HepG2 (cell line): Measurements from ENCODE around the gene ZBTB4. TPM values are rescaled to one million over a fixed set of nuclear protein-coding genes. Genes with fewer than 3 reads are reported as not detected.
A peak's percentile ranks its signal among the peaks of the same experiment; 100 is the strongest.

Experiments used
- ATRX ChIP-seq: sonication (generic); formaldehyde crosslinking; IDR thresholded peaks from 2 replicates; pipeline ENCODE4 v1.4.0; 2020; ENCODE audit warnings: missing genetic modification reagents, borderline replicate concordance
- DMAP1 ChIP-seq: IDR thresholded peaks from 2 replicates; pipeline ENCODE4 v1.6.1; 2016
- DNMT3B ChIP-seq: conservative IDR thresholded peaks from 2 replicates; pipeline ENCODE4 v1.6.1; 2016; ENCODE audit warnings: missing biosample characterization, control low read depth
- EED ChIP-seq: sonication (generic); formaldehyde crosslinking; IDR thresholded peaks from 2 replicates; pipeline ENCODE4 v1.5.0; 2020; ENCODE audit warnings: mild to moderate bottlenecking, missing genetic modification reagents
- FLYWCH1 ChIP-seq: sonication (generic); formaldehyde crosslinking; IDR thresholded peaks from 2 replicates; pipeline ENCODE4 v1.8.1; 2023; ENCODE audit warnings: mild to moderate bottlenecking, missing genetic modification reagents
- GFI1 ChIP-seq: sonication (generic); formaldehyde crosslinking; IDR thresholded peaks from 2 replicates; pipeline ENCODE4 v1.5.0; 2020; ENCODE audit warnings: missing genetic modification reagents, mild to moderate bottlenecking, borderline replicate concordance
- HMG20B ChIP-seq: conservative IDR thresholded peaks from 2 replicates; pipeline ENCODE4 v1.6.1; 2016; ENCODE audit warnings: missing genetic modification reagents, missing compliant biosample characterization
- MED8 ChIP-seq: sonication (generic); formaldehyde crosslinking; IDR thresholded peaks from 2 replicates; pipeline ENCODE4 v1.8.1; 2023; ENCODE audit warnings: mild to moderate bottlenecking, missing genetic modification reagents; ENCODE audit not compliant: insufficient replicate concordance
- PHB2 ChIP-seq: fragments of 450-650 bp; IDR thresholded peaks from 2 replicates; pipeline ENCODE4 v1.6.1; 2018; ENCODE audit not compliant: partially characterized antibody
- POLR2AphosphoS5 ChIP-seq: IDR thresholded peaks from 2 replicates; pipeline ENCODE4 v1.6.1; 2012; ENCODE audit warnings: low read depth, low read length
- RBM22 ChIP-seq: fragments of 200-400 bp; formaldehyde crosslinking; optimal IDR thresholded peaks from 2 replicates; pipeline ENCODE3; 2017; ENCODE audit warnings: mild to moderate bottlenecking, low read length, moderate library complexity
- REXO4 ChIP-seq: sonication (generic); formaldehyde crosslinking; IDR thresholded peaks from 2 replicates; pipeline ENCODE4 v1.8.0; 2022; ENCODE audit warnings: missing genetic modification reagents, mild to moderate bottlenecking, borderline replicate concordance
- SKI ChIP-seq: fragments of 450-650 bp; IDR thresholded peaks from one replicate; pipeline ENCODE4 v1.6.1; 2018; ENCODE audit warnings: mild to moderate bottlenecking; ENCODE audit not compliant: partially characterized antibody
- SRSF1 ChIP-seq: fragments of 200-400 bp; formaldehyde crosslinking; optimal IDR thresholded peaks from 2 replicates; pipeline ENCODE3; 2017; ENCODE audit warnings: mild to moderate bottlenecking, low read depth, low read length, moderate library complexity
- ZNF17 ChIP-seq: sonication (generic); formaldehyde crosslinking; IDR thresholded peaks from 2 replicates; pipeline ENCODE4 v1.5.0; 2020; ENCODE audit warnings: mild to moderate bottlenecking, missing genetic modification reagents
- ZNF180 ChIP-seq: sonication (generic); formaldehyde crosslinking; IDR thresholded peaks from 2 replicates; pipeline ENCODE4 v1.4.0; 2020; ENCODE audit warnings: low read depth, missing genetic modification reagents, borderline replicate concordance
- ZNF282 ChIP-seq: fragments of 450-650 bp; IDR thresholded peaks from 2 replicates; pipeline ENCODE4 v1.6.1; 2018; ENCODE audit not compliant: partially characterized antibody
- ZNF432 ChIP-seq: sonication (generic); formaldehyde crosslinking; IDR thresholded peaks from 2 replicates; pipeline ENCODE4 v1.5.0; 2020; ENCODE audit warnings: missing genetic modification reagents, mild to moderate bottlenecking, borderline replicate concordance
- polyA plus RNA-seq, 8 experiments: library from polyadenylated mRNA; depleted of rRNA in 3 of 8; stranded (reverse) in 7 of 8; unstranded in 1 of 8; fragments of >200 nt; fragmentation: Illumina TruSeq in 4 of 8; extraction: Trizol in 4 of 8; gene quantifications; 2 replicates each; pipeline versions ENCODE4 v1.2.1 to v1.2.3, GENCODE V29; 2011 to 2016; ENCODE audit warnings: low read depth in 4 of 8, missing spikeins in 1 of 8, mixed read lengths in 1 of 8; ENCODE audit not compliant: insufficient read depth in 1 of 8
- total RNA-seq, 5 experiments: library from RNA; depleted of rRNA; stranded (reverse); fragments of >200 nt; fragmentation: Illumina TruSeq; extraction: Trizol; gene quantifications; 2 replicates each; pipeline ENCODE4 v1.2.3, GENCODE V29; 2016; ENCODE audit warnings: low read depth in 1 of 5
- TF ChIP-seq, protein P1 (sequence below): sonication (generic); formaldehyde crosslinking; IDR thresholded peaks from 2 replicates; pipeline ENCODE4 v1.8.0; 2022; ENCODE audit warnings: missing genetic modification reagents, mild to moderate bottlenecking, borderline replicate concordance
- TF ChIP-seq, protein P2 (sequence below): sonication (generic); formaldehyde crosslinking; conservative IDR thresholded peaks from 2 replicates; pipeline ENCODE4 v1.5.0; 2020; ENCODE audit warnings: missing genetic modification reagents
- TF ChIP-seq, protein P3 (sequence below): sonication (generic); formaldehyde crosslinking; IDR thresholded peaks from 2 replicates; pipeline ENCODE4 v1.4.0; 2020; ENCODE audit warnings: missing genetic modification reagents
- TF ChIP-seq, protein P4 (sequence below): sonication (generic); formaldehyde crosslinking; IDR thresholded peaks from 2 replicates; pipeline ENCODE4 v1.9.0; 2021; ENCODE audit warnings: missing genetic modification reagents, borderline replicate concordance
- TF ChIP-seq, protein P5 (sequence below): IDR thresholded peaks from 2 replicates; pipeline ENCODE4 v1.6.1; 2016; ENCODE audit warnings: missing compliant biosample characterization, missing genetic modification reagents, borderline replicate concordance

The ZBTB4 gene
- total and polyA plus RNA-seq, 2 of the 13 experiments (the other 11 are each of a cell fraction or from before 2014, with no cell fraction given), result 4.3 to 7.4 TPM

DNA sequence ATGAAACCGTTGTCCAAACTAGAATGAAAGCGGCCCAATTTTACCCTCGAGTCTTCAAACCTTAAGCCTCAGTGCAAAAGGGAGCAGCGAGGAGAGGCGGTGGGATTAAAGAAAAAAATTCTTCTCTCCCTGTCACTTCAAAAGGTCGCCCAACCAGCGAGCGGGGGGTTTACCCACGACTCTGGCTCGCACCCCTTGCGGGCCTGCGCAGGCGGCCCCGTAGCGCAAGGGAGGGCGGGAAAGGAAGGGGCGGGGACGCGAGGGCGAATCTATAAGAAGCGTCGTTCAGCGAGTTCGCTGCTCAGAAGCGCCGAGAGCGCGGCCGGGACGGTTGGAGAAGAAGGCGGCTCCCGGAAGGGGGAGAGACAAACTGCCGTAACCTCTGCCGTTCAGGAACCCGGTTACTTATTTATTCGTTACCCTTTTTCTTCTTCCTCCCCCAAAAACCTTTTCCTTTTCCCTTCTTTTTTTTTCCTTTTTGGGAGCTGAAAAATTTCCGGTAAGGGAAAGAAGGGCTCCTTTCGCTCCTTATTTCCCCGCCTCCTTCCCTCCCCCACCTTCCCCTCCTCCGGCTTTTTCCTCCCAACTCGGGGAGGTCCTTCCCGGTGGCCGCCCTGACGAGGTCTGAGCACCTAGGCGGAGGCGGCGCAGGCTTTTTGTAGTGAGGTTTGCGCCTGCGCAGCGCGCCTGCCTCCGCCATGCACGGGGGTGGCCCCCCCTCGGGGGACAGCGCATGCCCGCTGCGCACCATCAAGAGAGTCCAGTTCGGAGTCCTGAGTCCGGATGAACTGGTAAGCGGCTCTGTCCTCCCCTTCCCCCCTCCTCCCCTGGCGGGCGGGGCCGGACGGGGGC, 4.9 kb upstream of the ZBTB4 start, which contains the start of gene POLR2A (continued):
- no peak for TF ChIP-seq ZNF17 (CRISPR knock-in tag)
- TF ChIP-seq DNMT3B (CRISPR knock-in tag), result 0 out of 2 replicates have a peak, but pooled peaks have one; percentile 77
- TF ChIP-seq, protein P1, sequence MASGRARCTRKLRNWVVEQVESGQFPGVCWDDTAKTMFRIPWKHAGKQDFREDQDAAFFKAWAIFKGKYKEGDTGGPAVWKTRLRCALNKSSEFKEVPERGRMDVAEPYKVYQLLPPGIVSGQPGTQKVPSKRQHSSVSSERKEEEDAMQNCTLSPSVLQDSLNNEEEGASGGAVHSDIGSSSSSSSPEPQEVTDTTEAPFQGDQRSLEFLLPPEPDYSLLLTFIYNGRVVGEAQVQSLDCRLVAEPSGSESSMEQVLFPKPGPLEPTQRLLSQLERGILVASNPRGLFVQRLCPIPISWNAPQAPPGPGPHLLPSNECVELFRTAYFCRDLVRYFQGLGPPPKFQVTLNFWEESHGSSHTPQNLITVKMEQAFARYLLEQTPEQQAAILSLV (CRISPR knock-in tag), result peak; percentile 22; the same call in 1 of the 2 replicates
- TF ChIP-seq, protein P2, sequence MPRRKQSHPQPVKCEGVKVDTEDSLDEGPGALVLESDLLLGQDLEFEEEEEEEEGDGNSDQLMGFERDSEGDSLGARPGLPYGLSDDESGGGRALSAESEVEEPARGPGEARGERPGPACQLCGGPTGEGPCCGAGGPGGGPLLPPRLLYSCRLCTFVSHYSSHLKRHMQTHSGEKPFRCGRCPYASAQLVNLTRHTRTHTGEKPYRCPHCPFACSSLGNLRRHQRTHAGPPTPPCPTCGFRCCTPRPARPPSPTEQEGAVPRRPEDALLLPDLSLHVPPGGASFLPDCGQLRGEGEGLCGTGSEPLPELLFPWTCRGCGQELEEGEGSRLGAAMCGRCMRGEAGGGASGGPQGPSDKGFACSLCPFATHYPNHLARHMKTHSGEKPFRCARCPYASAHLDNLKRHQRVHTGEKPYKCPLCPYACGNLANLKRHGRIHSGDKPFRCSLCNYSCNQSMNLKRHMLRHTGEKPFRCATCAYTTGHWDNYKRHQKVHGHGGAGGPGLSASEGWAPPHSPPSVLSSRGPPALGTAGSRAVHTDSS (CRISPR knock-in tag), result no peak
- no peak for TF ChIP-seq REXO4 (CRISPR knock-in tag)
- TF ChIP-seq SRSF1, result peak; percentile 94
- TF ChIP-seq POLR2AphosphoS5, result peak; percentile 99
- TF ChIP-seq ZNF432 (CRISPR knock-in tag), result no peak
- no peak for TF ChIP-seq ZNF180 (CRISPR knock-in tag)
- no peak for TF ChIP-seq ZNF282
- TF ChIP-seq MED8, result peak; percentile 50
- 0 out of 2 replicates have a peak, but pooled peaks have one; percentile 19 for TF ChIP-seq HMG20B
- TF ChIP-seq, protein P3, sequence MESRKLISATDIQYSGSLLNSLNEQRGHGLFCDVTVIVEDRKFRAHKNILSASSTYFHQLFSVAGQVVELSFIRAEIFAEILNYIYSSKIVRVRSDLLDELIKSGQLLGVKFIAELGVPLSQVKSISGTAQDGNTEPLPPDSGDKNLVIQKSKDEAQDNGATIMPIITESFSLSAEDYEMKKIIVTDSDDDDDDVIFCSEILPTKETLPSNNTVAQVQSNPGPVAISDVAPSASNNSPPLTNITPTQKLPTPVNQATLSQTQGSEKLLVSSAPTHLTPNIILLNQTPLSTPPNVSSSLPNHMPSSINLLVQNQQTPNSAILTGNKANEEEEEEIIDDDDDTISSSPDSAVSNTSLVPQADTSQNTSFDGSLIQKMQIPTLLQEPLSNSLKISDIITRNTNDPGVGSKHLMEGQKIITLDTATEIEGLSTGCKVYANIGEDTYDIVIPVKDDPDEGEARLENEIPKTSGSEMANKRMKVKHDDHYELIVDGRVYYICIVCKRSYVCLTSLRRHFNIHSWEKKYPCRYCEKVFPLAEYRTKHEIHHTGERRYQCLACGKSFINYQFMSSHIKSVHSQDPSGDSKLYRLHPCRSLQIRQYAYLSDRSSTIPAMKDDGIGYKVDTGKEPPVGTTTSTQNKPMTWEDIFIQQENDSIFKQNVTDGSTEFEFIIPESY (CRISPR knock-in tag), result peak; percentile 32; the same call in 1 of the 2 replicates
- no peak for TF ChIP-seq ATRX (CRISPR knock-in tag)
- peak; percentile 39 for TF ChIP-seq SKI
- TF ChIP-seq FLYWCH1 (CRISPR knock-in tag), result no peak; the same call in 1 of the 2 replicates
- TF ChIP-seq, protein P4, sequence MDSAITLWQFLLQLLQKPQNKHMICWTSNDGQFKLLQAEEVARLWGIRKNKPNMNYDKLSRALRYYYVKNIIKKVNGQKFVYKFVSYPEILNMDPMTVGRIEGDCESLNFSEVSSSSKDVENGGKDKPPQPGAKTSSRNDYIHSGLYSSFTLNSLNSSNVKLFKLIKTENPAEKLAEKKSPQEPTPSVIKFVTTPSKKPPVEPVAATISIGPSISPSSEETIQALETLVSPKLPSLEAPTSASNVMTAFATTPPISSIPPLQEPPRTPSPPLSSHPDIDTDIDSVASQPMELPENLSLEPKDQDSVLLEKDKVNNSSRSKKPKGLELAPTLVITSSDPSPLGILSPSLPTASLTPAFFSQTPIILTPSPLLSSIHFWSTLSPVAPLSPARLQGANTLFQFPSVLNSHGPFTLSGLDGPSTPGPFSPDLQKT, result 0 out of 2 replicates have a peak, but pooled peaks have one; percentile 26
- TF ChIP-seq GFI1 (CRISPR knock-in tag), result no peak
- TF ChIP-seq DMAP1 (CRISPR knock-in tag), result peak; percentile 62; the same call in 1 of the 2 replicates
- TF ChIP-seq EED (CRISPR knock-in tag), result no peak
- TF ChIP-seq PHB2, result no peak
- TF ChIP-seq, protein P5, sequence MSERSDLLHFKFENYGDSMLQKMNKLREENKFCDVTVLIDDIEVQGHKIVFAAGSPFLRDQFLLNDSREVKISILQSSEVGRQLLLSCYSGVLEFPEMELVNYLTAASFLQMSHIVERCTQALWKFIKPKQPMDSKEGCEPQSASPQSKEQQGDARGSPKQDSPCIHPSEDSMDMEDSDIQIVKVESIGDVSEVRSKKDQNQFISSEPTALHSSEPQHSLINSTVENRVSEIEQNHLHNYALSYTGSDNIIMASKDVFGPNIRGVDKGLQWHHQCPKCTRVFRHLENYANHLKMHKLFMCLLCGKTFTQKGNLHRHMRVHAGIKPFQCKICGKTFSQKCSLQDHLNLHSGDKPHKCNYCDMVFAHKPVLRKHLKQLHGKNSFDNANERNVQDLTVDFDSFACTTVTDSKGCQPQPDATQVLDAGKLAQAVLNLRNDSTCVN, result no peak
- peak; percentile 98 for TF ChIP-seq RBM22
